ENCODE measurements around the gene TAL2.

The TAL2 gene

GRCh38 chr9:105711867-105712266 is 49.6 kb downstream of the TAL2 start:
- DNase-seq: no peak

GRCh38 chr9:105712297-105712696 is 50.0 kb downstream of the TAL2 start:
- no peak for DNase-seq
